H1 (cell line): ENCODE results near the gene MAP2K1. TPM values are rescaled to one million over a fixed set of nuclear protein-coding genes. Genes with fewer than 3 reads are reported as not detected.

Source experiments
- CTCF ChIA-PET: fragments of 300-600 bp; sonication (Branson Sonifier 250); formaldehyde crosslinking; loops from one replicate; lab custom pipeline; 2021; ENCODE audit not compliant: partially characterized antibody; lab: Charles Lee
- POLR2A ChIA-PET: fragments of 300-600 bp; sonication (Branson Sonifier 250); formaldehyde crosslinking; loops from one replicate; lab custom pipeline; 2021; ENCODE audit warnings: inconsistent platforms; ENCODE audit not compliant: partially characterized antibody; lab: Charles Lee
- DNase-seq, 2 experiments: peaks; one replicate each; pipeline versions ENCODE4 v3.0.0 to v3.0.0-alpha.2; 2010 to 2022; ENCODE audit warnings: low spot score in 2 of 2, low read depth in 1 of 2, mixed read lengths in 1 of 2
- FAIRE-seq: peaks from 2 replicates; lab custom pipeline; 2011; peaks lifted over from hg19 to GRCh38; lab: Jason Lieb, UNC
- H2AFZ ChIP-seq: 2 replicates; pipeline ENCODE4 v1.8.1; 2012; ENCODE audit warnings: low read length, inconsistent platforms
- H2AK5ac ChIP-seq: 2 replicates; pipeline ENCODE4 v1.6.1; 2013; ENCODE audit warnings: low read depth, low read length
- H2BK120ac ChIP-seq: replicated peaks from 2 replicates; pipeline ENCODE3; 2013; ENCODE audit warnings: low read depth, low read length, inconsistent platforms
- H2BK12ac ChIP-seq: 2 replicates; pipeline ENCODE4 v1.6.1; 2013; ENCODE audit warnings: low read depth, low read length
- H2BK15ac ChIP-seq: 2 replicates; pipeline ENCODE4 v1.6.1; 2013; ENCODE audit warnings: low read length
- H2BK20ac ChIP-seq: 2 replicates; pipeline ENCODE4 v1.6.1; 2013; ENCODE audit warnings: low read length
- H2BK5ac ChIP-seq: 2 replicates; pipeline ENCODE4 v1.6.1; 2013; ENCODE audit warnings: low read depth, low read length
- H3K14ac ChIP-seq: 2 replicates; pipeline ENCODE4 v1.6.1; 2013; ENCODE audit warnings: inconsistent platforms; ENCODE audit not compliant: insufficient read length
- H3K18ac ChIP-seq: 2 replicates; pipeline ENCODE4 v1.6.1; 2013; ENCODE audit warnings: low read length; ENCODE audit errors: extremely low read depth
- H3K23ac ChIP-seq: 2 replicates; pipeline ENCODE4 v1.6.1; 2013; ENCODE audit warnings: inconsistent platforms; ENCODE audit not compliant: insufficient read length
- H3K23me2 ChIP-seq: 2 replicates; pipeline ENCODE4 v1.6.1; 2013; ENCODE audit warnings: low read depth, low read length
- H3K27ac ChIP-seq: 2 replicates; pipeline ENCODE4 v1.6.1; 2011; ENCODE audit warnings: low read depth, low read length, inconsistent platforms
- H3K27me3 ChIP-seq, 4 experiments: replicated peaks in 1 of 4; 1 replicate in 1 of 4; 2 replicates in 3 of 4; pipeline versions ENCODE4 v1.6.1 to v1.8.1; 2011 to 2013; ENCODE audit warnings: low read length in 3 of 4, mild to moderate bottlenecking in 3 of 4, inconsistent platforms in 2 of 4, mixed read lengths in 2 of 4, moderate library complexity in 1 of 4; ENCODE audit not compliant: control insufficient read depth in 3 of 4, insufficient read depth in 3 of 4; ENCODE audit errors: extremely low read depth in 1 of 4
- H3K36me3 ChIP-seq, 4 experiments: 2 replicates each; pipeline versions ENCODE4 v1.6.1 to v1.8.1; 2011 to 2013; ENCODE audit warnings: mild to moderate bottlenecking in 4 of 4, low read length in 3 of 4, moderate library complexity in 2 of 4, control low read depth in 1 of 4, inconsistent platforms in 1 of 4; ENCODE audit not compliant: insufficient read depth in 4 of 4, control insufficient read depth in 2 of 4
- H3K4ac ChIP-seq: replicated peaks from 2 replicates; pipeline ENCODE3; 2013; ENCODE audit warnings: low read length, low read depth, mixed read lengths, inconsistent platforms; ENCODE audit not compliant: insufficient read length
- H3K4me1 ChIP-seq, 4 experiments: replicated peaks in 1 of 4; 1 replicate in 1 of 4; 2 replicates in 3 of 4; pipeline versions ENCODE4 v1.6.1 to v1.8.1; 2011 to 2013; ENCODE audit warnings: low read length in 3 of 4, inconsistent platforms in 2 of 4, mixed read lengths in 1 of 4; ENCODE audit not compliant: insufficient read depth in 4 of 4, control insufficient read depth in 3 of 4
- H3K4me2 ChIP-seq, 2 experiments: 2 replicates each; pipeline versions ENCODE4 v1.6.1 to v1.8.1; 2011 to 2013; ENCODE audit warnings: low read depth in 2 of 2, low read length in 2 of 2, control low read depth in 1 of 2, inconsistent platforms in 1 of 2, mild to moderate bottlenecking in 1 of 2; ENCODE audit not compliant: insufficient read depth in 1 of 2
- H3K4me3 ChIP-seq, 4 experiments: fragments of 200-600, 300-600 bp in 1 of 4; sonication (generic), shearing (Covaris generic), sonication (Bioruptor Twin) in 1 of 4; 2 replicates each; pipeline versions ENCODE4 v1.5.1 to v1.8.1; 2011 to 2016; ENCODE audit warnings: low read length in 4 of 4, low read depth in 3 of 4, control low read depth in 2 of 4, inconsistent platforms in 2 of 4, mild to moderate bottlenecking in 2 of 4, mixed read lengths in 1 of 4, moderate library complexity in 1 of 4; ENCODE audit not compliant: insufficient read depth in 2 of 4; ENCODE audit errors: extremely low read depth in 1 of 4
- H3K56ac ChIP-seq: replicated peaks from 2 replicates; pipeline ENCODE3; 2013; ENCODE audit warnings: low read depth, mild to moderate bottlenecking, mixed read lengths, low read length, inconsistent platforms; ENCODE audit not compliant: insufficient read length
- H3K79me1 ChIP-seq: 2 replicates; pipeline ENCODE4 v1.6.1; 2013; ENCODE audit warnings: low read depth, low read length, control low read depth
- H3K79me2 ChIP-seq, 2 experiments: 2 replicates each; pipeline versions ENCODE4 v1.6.1 to v1.8.1; 2012 to 2013; ENCODE audit warnings: low read length in 2 of 2, mild to moderate bottlenecking in 2 of 2, inconsistent platforms in 1 of 2; ENCODE audit not compliant: insufficient read depth in 2 of 2, control insufficient read depth in 1 of 2
- H3K9ac ChIP-seq, 4 experiments: replicated peaks in 1 of 4; 1 replicate in 1 of 4; 2 replicates in 3 of 4; pipeline versions ENCODE4 v1.6.1 to v1.8.1; 2011 to 2013; ENCODE audit warnings: low read depth in 3 of 4, low read length in 3 of 4, control low read depth in 2 of 4, mild to moderate bottlenecking in 2 of 4, moderate library complexity in 2 of 4, inconsistent platforms in 1 of 4; ENCODE audit errors: extremely low read depth in 1 of 4
- H3K9me3 ChIP-seq, 2 experiments: 2 replicates each; pipeline versions ENCODE4 v1.6.1 to v1.8.1; 2012 to 2013; ENCODE audit warnings: mild to moderate bottlenecking in 2 of 2, moderate library complexity in 2 of 2, control low read depth in 1 of 2, inconsistent platforms in 1 of 2, low read depth in 1 of 2, low read length in 1 of 2, mixed read lengths in 1 of 2; ENCODE audit not compliant: insufficient read depth in 2 of 2
- H4K20me1 ChIP-seq, 2 experiments: replicated peaks in 1 of 2; 2 replicates each; pipeline versions ENCODE3 to v1.8.1; 2011 to 2013; ENCODE audit warnings: inconsistent platforms in 2 of 2, low read length in 2 of 2, mild to moderate bottlenecking in 1 of 2; ENCODE audit not compliant: insufficient read depth in 2 of 2, control insufficient read depth in 1 of 2
- H4K5ac ChIP-seq: 2 replicates; pipeline ENCODE4 v1.6.1; 2013; ENCODE audit warnings: low read length, low read depth, mixed read lengths, inconsistent platforms; ENCODE audit not compliant: insufficient read length
- H4K8ac ChIP-seq: 2 replicates; pipeline ENCODE4 v1.8.0; 2013; ENCODE audit warnings: mild to moderate bottlenecking, moderate library complexity, low read length, inconsistent platforms; ENCODE audit not compliant: insufficient read depth; ENCODE audit errors: extremely low read depth
- H4K91ac ChIP-seq: replicated peaks from 2 replicates; pipeline ENCODE3; 2013; ENCODE audit warnings: low read length, mixed read lengths, inconsistent platforms; ENCODE audit not compliant: insufficient read length
- CREB1 ChIP-seq: IDR thresholded peaks from 2 replicates; pipeline ENCODE4 v1.6.1; 2012; ENCODE audit warnings: inconsistent platforms
- JUND ChIP-seq: IDR thresholded peaks from 2 replicates; pipeline ENCODE4 v1.6.1; 2011; ENCODE audit warnings: mild to moderate bottlenecking, improper control_type of control experiment, low read length
- WGBS, 2 experiments: shearing (Covaris generic) in 1 of 2; methylation state at CpG; one replicate each; pipeline versions ENCODE4 v1.1.6 to v1.1.7; 2013 to 2015; ENCODE audit warnings: low lambda C conversion rate in 2 of 2, mixed read lengths in 2 of 2, inconsistent platforms in 1 of 2, low coverage in 1 of 2, missing lambda C conversion rate in 1 of 2; ENCODE audit not compliant: insufficient replicate concordance in 2 of 2, insufficient coverage in 1 of 2, insufficient read length in 1 of 2; ENCODE audit errors: extremely low coverage in 1 of 2, missing lambda C conversion rate in 1 of 2; 5-methylcytosine and 5-hydroxymethylcytosine counted together
- polyA plus RNA-seq, 7 experiments: library from polyadenylated mRNA; depleted of rRNA in 3 of 7; stranded (reverse) in 5 of 7; unstranded in 2 of 7; fragments of >200 nt in 5 of 7; fragments of 200-250 nt in 2 of 7; gene quantifications; 1 replicate in 5 of 7; 2 replicates in 1 of 7; 4 replicates in 1 of 7; pipeline versions ENCODE4 v1.2.1 to v1.2.3, GENCODE V29; 2011 to 2013; ENCODE audit warnings: missing spikeins in 2 of 7, mixed read lengths in 2 of 7
- total RNA-seq: library from RNA; stranded (reverse); fragmentation: NEBNext Ultra II Directional; extraction: Animal tissue kit (Norgen Biotek cat#: 25700); gene quantifications from 2 replicates; pipeline ENCODE4 v1.2.1, GENCODE V29; 2021
- TF ChIP-seq, protein P1 (sequence below), 3 experiments: IDR thresholded peaks; 1 replicate in 2 of 3; 2 replicates in 1 of 3; pipeline versions ENCODE4 v1.5.1 to v1.6.1; 2011; ENCODE audit warnings: low read length in 3 of 3, mild to moderate bottlenecking in 3 of 3, inconsistent platforms in 2 of 3, low read depth in 1 of 3, moderate library complexity in 1 of 3; ENCODE audit not compliant: insufficient read depth in 1 of 3; ENCODE audit errors: control extremely low read depth in 1 of 3

MAP2K1 gene
- total and polyA plus RNA-seq, 2 of the 8 experiments (the other 6 are each of a cell fraction or from before 2014, with no cell fraction given): 54.7 to 78.2 TPM

GRCh38 chr15:66387163-66388042 lies 691 bp downstream of the MAP2K1 start:
- no peaks in the 10 kb centered on the region for H3K27me3 ChIP-seq
- H4K5ac ChIP-seq: peak overlapping the region; percentile 21
- H3K23me2 ChIP-seq: peaks cover 3% of the 10 kb centered on the region
- H3K36me3 ChIP-seq: peaks cover 0 to 3% (median 0%) of the 10 kb centered on the region in 4 experiments; a peak in 2 of 8 replicates
- no peak for FAIRE-seq
- no peak overlapping the region for H4K91ac ChIP-seq
- ChIA-PET POLR2A (interaction anchor here (1.7 to 5.5 kb wide), 4 partner anchors 16 to 117 kb away, joined by 3 to 58 read pairs (median 13); partner anchors contain the start of genes RPL4, SNAPC5, TIPIN and ZWILCH), CTCF (interaction anchor here (0.8 to 4.6 kb wide), 17 partner anchors 9 to 363 kb away, joined by 3 to 47 read pairs (median 3); partner anchors contain the start of gene SNAPC5)
- H2BK15ac ChIP-seq: no peak overlapping the region
- H3K4me2 ChIP-seq: peak overlapping the region; percentile 69 to 95
- H3K79me1 ChIP-seq: peaks cover 14% of the 10 kb centered on the region
- H3K9me3 ChIP-seq: no peaks in the 10 kb centered on the region
- H4K20me1 ChIP-seq: peaks cover 7 to 8% of the 10 kb centered on the region in 2 experiments
- peaks cover 20 to 51% of the 10 kb centered on the region in 2 experiments for H3K79me2 ChIP-seq
- H3K4ac ChIP-seq: no peak overlapping the region
- peak overlapping the region; percentile 51 to 68 (median 58) for H3K9ac ChIP-seq
- no peak overlapping the region for H2BK120ac ChIP-seq
- H2BK12ac ChIP-seq: no peak overlapping the region
- peak overlapping the region; percentile 0 for H3K56ac ChIP-seq
- H2BK5ac ChIP-seq: no peak overlapping the region
- no peak overlapping the region for H2AFZ ChIP-seq
- DNase-seq: peak in 1 of 2 experiments; percentile 72
- H3K14ac ChIP-seq: no peak overlapping the region
- H3K27ac ChIP-seq: 0 out of 2 replicates have a peak overlapping the region, but pooled peaks have one; percentile 6
- H3K4me1 ChIP-seq: peaks cover 0 to 3% (median 0%) of the 10 kb centered on the region in 4 experiments; a peak in 2 of 7 replicates
- no peak overlapping the region for H3K18ac ChIP-seq
- peak overlapping the region; percentile 48 to 96 (median 88) for H3K4me3 ChIP-seq
- no peak overlapping the region for H2BK20ac ChIP-seq
- H3K23ac ChIP-seq: no peak overlapping the region
- H4K8ac ChIP-seq: peak overlapping the region; percentile 89
- 4% methylated on average over 22 of the region's 62 CpGs; no CpG with 5 or more reads in 1 of the 2 experiments for WGBS, 2 experiments
- H2AK5ac ChIP-seq: no peak overlapping the region
- TF ChIP-seq JUND (no peak), CREB1 (peak; percentile 4; the same call in 1 of the 2 replicates)
- TF ChIP-seq, protein P1, sequence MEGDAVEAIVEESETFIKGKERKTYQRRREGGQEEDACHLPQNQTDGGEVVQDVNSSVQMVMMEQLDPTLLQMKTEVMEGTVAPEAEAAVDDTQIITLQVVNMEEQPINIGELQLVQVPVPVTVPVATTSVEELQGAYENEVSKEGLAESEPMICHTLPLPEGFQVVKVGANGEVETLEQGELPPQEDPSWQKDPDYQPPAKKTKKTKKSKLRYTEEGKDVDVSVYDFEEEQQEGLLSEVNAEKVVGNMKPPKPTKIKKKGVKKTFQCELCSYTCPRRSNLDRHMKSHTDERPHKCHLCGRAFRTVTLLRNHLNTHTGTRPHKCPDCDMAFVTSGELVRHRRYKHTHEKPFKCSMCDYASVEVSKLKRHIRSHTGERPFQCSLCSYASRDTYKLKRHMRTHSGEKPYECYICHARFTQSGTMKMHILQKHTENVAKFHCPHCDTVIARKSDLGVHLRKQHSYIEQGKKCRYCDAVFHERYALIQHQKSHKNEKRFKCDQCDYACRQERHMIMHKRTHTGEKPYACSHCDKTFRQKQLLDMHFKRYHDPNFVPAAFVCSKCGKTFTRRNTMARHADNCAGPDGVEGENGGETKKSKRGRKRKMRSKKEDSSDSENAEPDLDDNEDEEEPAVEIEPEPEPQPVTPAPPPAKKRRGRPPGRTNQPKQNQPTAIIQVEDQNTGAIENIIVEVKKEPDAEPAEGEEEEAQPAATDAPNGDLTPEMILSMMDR (IDR thresholded peaks at IDR 0.05; ENCODE audit: control extremely low read depth in 1 of 3, insufficient read depth in 1 of 3, low read depth in 1 of 3, low read length in 3 of 3): peak; percentile 34 to 54 (median 41); a peak in 3 of 4 replicates
